Right renal cortex interstitium (tissue), 3 donors: ENCODE measurements around the gene ZNF687. TPM values are rescaled to one million over a fixed set of nuclear protein-coding genes. Genes with fewer than 3 reads are reported as not detected.
"Not testable (repeated sequence)": the region's sequence is repeated elsewhere in the genome, so short reads cannot be mapped to it uniquely, and the experiment has no call there.

Source experiments
- DNase-seq, 3 donors: peaks; one replicate each; pipeline ENCODE4 v3.0.0-alpha.2; 2013; ENCODE audit warnings: low read depth in 3 of 3, low spot score in 2 of 3
- polyA plus RNA-seq, 3 donors: library from polyadenylated mRNA; unstranded; fragments of 120-200 nt; gene quantifications; one replicate each; pipeline ENCODE4 v1.2.1, GENCODE V29; 2013; ENCODE audit not compliant: insufficient read length in 3 of 3

ZNF687 gene
- polyA plus RNA-seq = 10 to 100 TPM; 21.9 to 23.0 (median 22.6) TPM

- peak in 2 of 3 donors; percentile 99 to 100 for DNase-seq
Measured at GRCh38 chr1:151281969-151282882, at the start of gene ZNF687. Gene ZNF687, plus strand, starts transcription at chr1:151282299. Its CDS starts 3,993 bp downstream, at chr1:151286292.

GRCh38 chr1:151235235-151235634 is 46.9 kb upstream of the ZNF687 start:
- no peak for DNase-seq

GRCh38 chr1:151237678-151238466 is 44.2 kb upstream of the ZNF687 start:
- no peak for DNase-seq

GRCh38 chr1:151238467-151238739 is 43.7 kb upstream of the ZNF687 start:
- DNase-seq = no peak

GRCh38 chr1:151242442-151242841 is 39.7 kb upstream of the ZNF687 start:
- no peak for DNase-seq

GRCh38 chr1:151243683-151244216 is 38.3 kb upstream of the ZNF687 start:
- no peak for DNase-seq

GRCh38 chr1:151246786-151247185 is 35.3 kb upstream of the ZNF687 start:
- no peak for DNase-seq

GRCh38 chr1:151251656-151252470 is 30.2 kb upstream of the ZNF687 start:
- peak; percentile 32 to 48 (median 46) for DNase-seq

- DNase-seq = peak; percentile 92 to 96 (median 93)
Measured at GRCh38 chr1:151254217-151255213, 27.6 kb upstream of the ZNF687 start, which contains the start of gene PSMD4. Gene PSMD4, plus strand, starts transcription at chr1:151254734. Its CDS starts 49 bp downstream, at chr1:151254783.

GRCh38 chr1:151255381-151255780 is 26.7 kb upstream of the ZNF687 start:
- DNase-seq = no peak

GRCh38 chr1:151259351-151259750 is 22.7 kb upstream of the ZNF687 start:
- no peak for DNase-seq

- no peak for DNase-seq
Measured at GRCh38 chr1:151265446-151266236, 16.5 kb upstream of the ZNF687 start.

GRCh38 chr1:151266315-151266714 is 15.8 kb upstream of the ZNF687 start:
- no peak for DNase-seq

GRCh38 chr1:151266821-151267220 is 15.3 kb upstream of the ZNF687 start:
- no peak for DNase-seq

- DNase-seq = no peak
Measured at GRCh38 chr1:151267760-151268159, 14.3 kb upstream of the ZNF687 start.

GRCh38 chr1:151273924-151274466 is 8.1 kb upstream of the ZNF687 start:
- no peak for DNase-seq

- DNase-seq = not testable (repeated sequence)
Measured at GRCh38 chr1:151275341-151275740, 6.8 kb upstream of the ZNF687 start.

GRCh38 chr1:151277249-151277648 is 4.8 kb upstream of the ZNF687 start:
- DNase-seq = no peak
